ENCODE data around the gene DCK. TPM values are rescaled to one million over a fixed set of nuclear protein-coding genes. Genes with fewer than 3 reads are reported as not detected.

DCK gene
- total RNA-seq, 1 donor from 2014 or later: 10.3 TPM

DNA sequence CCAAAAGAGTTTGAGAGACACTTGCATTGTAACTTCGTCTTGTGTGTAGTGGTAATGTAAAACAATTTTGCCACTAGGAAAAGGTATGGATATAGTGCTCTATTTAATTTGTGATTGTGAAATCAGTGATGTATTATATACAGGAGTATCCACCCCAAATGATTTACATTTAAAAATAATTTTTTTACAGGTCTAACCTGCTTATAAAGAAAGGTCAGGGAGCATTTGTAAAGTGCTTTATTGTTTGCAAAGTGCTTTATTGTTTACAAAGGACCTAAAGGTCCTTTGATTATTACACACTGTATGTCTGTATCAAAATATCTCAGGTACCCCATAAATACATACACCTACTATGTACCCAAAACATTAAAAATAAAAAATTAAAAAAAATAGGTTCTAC is 70.3 kb downstream of the DCK start:
- DNase-seq (ENCODE audit: low spot score): no peak

DNA sequence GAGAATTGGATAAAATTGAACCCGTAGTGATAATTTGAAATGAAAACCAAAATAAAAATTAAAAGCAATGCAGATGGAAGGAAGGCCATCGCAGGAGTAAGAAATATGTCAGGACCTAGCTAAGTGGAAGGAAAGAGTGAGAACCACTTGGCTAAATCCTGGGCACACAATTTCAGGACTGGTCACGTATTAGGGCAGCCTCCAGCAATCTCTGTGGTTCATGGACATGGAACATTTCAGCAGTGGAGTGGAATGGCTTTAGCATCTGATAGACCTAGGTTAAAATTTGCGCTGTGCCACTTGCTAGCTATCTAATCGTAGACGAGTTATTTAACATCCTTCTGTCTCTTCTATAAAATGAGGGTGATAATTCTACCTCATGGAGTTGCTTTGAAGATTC is 71.1 kb downstream of the DCK start:
- DNase-seq (ENCODE audit: low spot score): no peak

DNA sequence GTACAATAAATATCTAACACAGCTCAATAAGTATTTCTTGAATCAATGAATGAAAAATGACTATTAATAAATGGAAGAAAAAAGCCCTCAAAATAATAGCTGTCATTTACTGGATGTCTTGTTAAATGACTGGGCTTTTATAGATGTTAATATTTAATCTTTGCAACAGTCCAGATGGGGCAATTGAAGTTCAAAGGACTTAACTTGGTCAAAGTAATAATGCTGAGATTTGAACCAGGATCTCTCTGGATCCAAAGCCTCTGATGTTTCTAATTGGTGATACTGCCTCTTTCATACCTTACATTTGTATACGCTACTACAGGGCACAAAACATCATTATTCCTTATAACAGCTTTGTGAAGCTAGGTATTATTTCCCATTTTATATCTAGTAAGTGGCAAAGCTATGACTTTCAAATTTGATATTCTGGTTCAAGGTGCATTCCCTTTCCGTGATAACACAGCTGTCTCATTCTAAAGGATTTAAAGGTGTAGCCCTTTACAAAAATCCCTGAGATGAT is 72.6 kb downstream of the DCK start:
- DNase-seq (ENCODE audit: low spot score): no peak

DNA sequence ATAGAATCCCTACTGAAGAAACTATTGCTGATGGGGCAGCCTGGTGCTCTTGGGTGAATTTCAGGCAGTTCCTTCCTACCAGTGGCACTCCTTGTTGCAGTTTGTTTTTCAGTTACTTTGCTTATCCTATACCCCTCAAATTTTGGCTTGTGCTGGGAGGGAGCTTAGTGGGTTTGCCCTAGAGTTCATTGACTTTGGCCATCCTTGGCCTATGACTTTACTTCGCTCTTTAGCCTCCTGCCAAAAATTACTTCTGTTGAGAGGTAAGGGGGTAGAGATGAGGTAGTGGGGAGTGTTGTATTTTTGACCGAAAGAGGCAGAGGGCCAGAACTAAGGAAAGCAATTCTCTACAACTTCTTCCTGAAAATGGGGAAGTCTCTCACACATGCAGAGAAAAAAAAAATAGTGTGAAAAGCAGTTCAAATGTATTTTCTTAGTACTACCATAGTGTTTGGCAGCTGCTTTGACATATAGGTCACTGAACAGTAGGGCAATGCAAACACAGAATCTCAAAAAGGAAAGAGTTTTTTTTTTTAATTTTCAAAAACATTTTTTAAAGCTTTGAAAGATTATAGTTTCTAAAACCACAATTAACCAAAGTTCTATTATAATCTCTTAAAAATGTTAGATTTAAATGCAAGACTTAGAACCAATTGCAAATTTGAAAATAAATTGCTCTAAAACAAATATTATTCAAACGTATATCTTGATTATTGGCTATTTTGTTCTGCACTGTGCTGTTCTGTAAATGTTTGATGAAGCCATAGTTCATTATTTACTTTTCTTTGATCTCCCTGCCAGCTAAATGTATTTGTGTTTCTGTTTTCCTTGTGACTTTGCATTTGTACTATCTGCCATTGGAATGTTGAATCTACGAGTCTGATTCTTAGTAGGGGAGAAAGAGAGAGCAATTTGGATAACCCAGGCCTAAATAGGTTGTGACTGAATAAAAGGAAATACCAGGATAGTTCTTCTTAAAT is 73.6 kb downstream of the DCK start:
- no peak for DNase-seq (ENCODE audit: low spot score)

DNA sequence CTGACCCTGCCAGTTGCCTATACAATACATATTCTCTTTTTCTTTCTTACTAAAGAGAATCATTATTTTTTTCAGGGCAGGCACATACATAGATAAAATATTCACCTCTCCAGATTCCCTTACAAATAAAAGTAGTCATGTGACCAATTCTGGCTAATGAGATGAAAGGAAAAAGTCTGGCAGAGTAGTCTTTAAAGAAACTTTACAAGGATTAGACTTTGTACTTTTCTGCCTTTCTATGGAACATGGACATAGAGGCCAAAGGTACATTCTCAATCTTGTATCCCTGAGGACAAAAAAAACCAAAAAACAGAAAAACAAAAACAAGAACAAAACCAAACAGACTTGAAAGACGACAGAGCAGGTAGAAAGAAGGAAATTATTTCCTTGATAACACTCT is 75.6 kb downstream of the DCK start:
- DNase-seq (ENCODE audit: low spot score): no peak

DNA sequence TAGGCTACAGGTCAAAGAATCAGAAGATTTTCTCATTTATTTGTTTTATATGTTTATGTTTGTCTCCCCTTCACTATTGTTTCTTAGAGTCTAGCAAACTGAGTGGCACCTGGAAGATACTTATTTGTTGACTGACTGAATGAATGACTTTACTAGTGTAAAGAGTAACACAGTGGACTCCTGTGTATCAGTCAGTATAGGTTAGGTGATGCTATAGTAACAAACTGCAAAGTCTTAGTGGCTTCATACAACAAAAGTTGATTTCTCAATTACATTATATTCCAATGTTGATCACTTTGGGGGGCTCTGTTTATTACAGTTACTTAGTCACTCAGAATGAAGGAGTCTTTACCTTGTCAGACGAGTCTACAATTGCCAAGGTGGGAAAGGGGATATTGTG is 76.6 kb downstream of the DCK start:
- DNase-seq (ENCODE audit: low spot score): no peak

DNA sequence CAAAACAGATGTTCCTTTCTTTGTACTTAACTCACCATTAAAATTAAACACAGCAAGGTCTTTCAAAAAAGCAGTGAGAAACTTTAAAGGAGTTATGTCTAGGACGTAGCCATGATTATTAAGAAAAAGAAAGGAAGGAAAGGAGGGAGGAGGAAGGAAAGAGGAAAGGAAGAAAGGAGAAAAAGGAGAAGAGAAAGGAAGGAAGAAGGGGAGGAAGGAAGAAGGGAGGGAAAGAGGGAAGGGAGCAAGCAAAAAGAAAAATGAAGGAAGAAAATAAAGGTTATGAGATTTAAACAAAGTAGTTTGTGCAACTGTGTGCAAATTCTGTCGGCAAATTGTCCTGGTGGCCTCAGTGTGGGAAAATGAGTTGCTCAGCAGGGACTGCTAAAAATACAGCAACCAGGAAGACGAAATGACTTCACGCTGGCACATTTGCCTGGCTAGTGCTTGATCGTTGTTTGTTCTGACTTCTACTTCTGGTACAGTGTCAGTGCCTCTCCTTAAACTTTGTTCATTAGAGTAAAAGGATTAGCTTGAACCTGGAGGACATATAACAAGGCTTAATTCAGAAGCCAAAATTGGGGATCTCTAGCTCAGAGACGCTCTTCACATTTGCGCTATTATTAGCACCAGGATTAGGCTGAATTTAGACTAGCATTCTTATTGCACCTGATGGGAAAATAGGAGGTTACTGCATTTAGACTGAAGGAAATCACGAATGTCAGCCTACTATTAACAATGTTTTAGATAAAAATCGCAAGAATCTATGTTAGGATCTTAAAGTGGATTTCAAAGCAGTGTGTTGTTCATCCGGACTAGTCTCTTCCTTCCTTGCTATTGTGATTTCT is 81.2 kb downstream of the DCK start:
- DNase-seq (ENCODE audit: low spot score): no peak

Other genes starting within 250 kb of the DCK start
- gene GRSF1, start 153.8 kb upstream of the DCK start, total RNA-seq: 72.4 TPM
- gene MOB1B, start 91.3 kb upstream of the DCK start, total RNA-seq: 23.4 TPM